SJCRH30 (cell line): ENCODE data around the gene BCR. TPM values are rescaled to one million over a fixed set of nuclear protein-coding genes. Genes with fewer than 3 reads are reported as not detected.
"Not testable (repeated sequence)": the region's sequence is repeated elsewhere in the genome, so short reads cannot be mapped to it uniquely, and the experiment has no call there.

ENCODE experiments used
- DNase-seq, 2 experiments: peaks; one replicate each; pipeline ENCODE4 v3.0.0-alpha.2; 2015 to 2020
- H3K27ac ChIP-seq: fragments of 250-450 bp; sonication (Bioruptor Pico); 2 replicates; pipeline ENCODE4 v1.5.1; 2020; ENCODE audit warnings: mild to moderate bottlenecking, moderate library complexity
- H3K27me3 ChIP-seq: fragments of 250-450 bp; sonication (Bioruptor Pico); 2 replicates; pipeline ENCODE4 v1.5.1; 2020; ENCODE audit warnings: mild to moderate bottlenecking, moderate library complexity
- H3K36me3 ChIP-seq: fragments of 250-450 bp; sonication (Bioruptor Pico); 2 replicates; pipeline ENCODE4 v1.5.1; 2020; ENCODE audit warnings: mild to moderate bottlenecking, moderate library complexity
- H3K4me1 ChIP-seq: fragments of 250-450 bp; sonication (Bioruptor Pico); 2 replicates; pipeline ENCODE4 v1.5.1; 2020; ENCODE audit warnings: mild to moderate bottlenecking, moderate library complexity
- H3K4me3 ChIP-seq: fragments of 250-450 bp; sonication (Bioruptor Pico); 2 replicates; pipeline ENCODE4 v1.5.1; 2020; ENCODE audit warnings: mild to moderate bottlenecking, moderate library complexity
- H3K9me3 ChIP-seq: fragments of 250-450 bp; sonication (Bioruptor Pico); replicated peaks from 2 replicates; pipeline ENCODE4 v1.5.1; 2020; ENCODE audit warnings: mild to moderate bottlenecking, moderate library complexity
- total RNA-seq: library from RNA; depleted of rRNA; stranded (reverse); fragments of >200 nt; shearing (Covaris generic); gene quantifications from 2 replicates; pipeline ENCODE4 v1.2.3, GENCODE V29; 2014

Gene BCR
- total RNA-seq, 1 experiment from 2014 or later = 27.2 TPM

GRCh38 chr22:23311635-23312420 is 131.5 kb downstream of the BCR start:
- not testable (repeated sequence) for DNase-seq, H3K36me3 ChIP-seq, H3K9me3 ChIP-seq, H3K27ac ChIP-seq, H3K4me1 ChIP-seq, H3K27me3 ChIP-seq, H3K4me3 ChIP-seq

GRCh38 chr22:23313791-23314567 is 133.7 kb downstream of the BCR start:
- no peak for DNase-seq
- Histone ChIP-seq H3K27ac (no peak overlapping the region), H3K36me3 (no peaks in the 10 kb centered on the region), H3K4me1 (0 out of 2 replicates have a peak, but pooled peaks cover 3% of the 10 kb centered on the region), H3K9me3 (no peaks in the 10 kb centered on the region), H3K27me3 (no peaks in the 10 kb centered on the region), H3K4me3 (no peak overlapping the region)

GRCh38 chr22:23315341-23315917 is 135.1 kb downstream of the BCR start:
- no peak overlapping the region for H3K27ac ChIP-seq
- no peaks in the 10 kb centered on the region for H3K9me3 ChIP-seq
- no peak overlapping the region for H3K4me3 ChIP-seq
- H3K36me3 ChIP-seq = no peaks in the 10 kb centered on the region
- H3K4me1 ChIP-seq = 0 out of 2 replicates have a peak, but pooled peaks cover 3% of the 10 kb centered on the region
- DNase-seq = peak; percentile 74 to 87
- H3K27me3 ChIP-seq = no peaks in the 10 kb centered on the region

- not testable (repeated sequence) for H3K9me3 ChIP-seq, H3K36me3 ChIP-seq, H3K27ac ChIP-seq, H3K4me1 ChIP-seq, DNase-seq, H3K27me3 ChIP-seq, H3K4me3 ChIP-seq
These were observed 136.3 kb downstream of the BCR start for GRCh38 chr22:23316596-23316995.

- not testable (repeated sequence) for DNase-seq, H3K27me3 ChIP-seq, H3K4me3 ChIP-seq, H3K4me1 ChIP-seq, H3K27ac ChIP-seq, H3K9me3 ChIP-seq, H3K36me3 ChIP-seq
These were observed 138.0 kb downstream of the BCR start for GRCh38 chr22:23318316-23318715.

- H3K4me1 ChIP-seq, H3K27me3 ChIP-seq, H3K4me3 ChIP-seq, H3K36me3 ChIP-seq, DNase-seq, H3K9me3 ChIP-seq, H3K27ac ChIP-seq: not testable (repeated sequence)
These were observed 142.3 kb downstream of the BCR start for GRCh38 chr22:23322497-23323080.

GRCh38 chr22:23323960-23324688 is 143.8 kb downstream of the BCR start:
- H3K36me3 ChIP-seq, H3K27ac ChIP-seq, H3K4me3 ChIP-seq, H3K4me1 ChIP-seq, DNase-seq, H3K9me3 ChIP-seq, H3K27me3 ChIP-seq: not testable (repeated sequence)

GRCh38 chr22:23325183-23325582 is 144.9 kb downstream of the BCR start:
- no peaks in the 10 kb centered on the region for H3K4me1 ChIP-seq
- no peak overlapping the region for H3K27ac ChIP-seq
- no peak overlapping the region for H3K4me3 ChIP-seq
- DNase-seq = no peak
- H3K9me3 ChIP-seq = no peaks in the 10 kb centered on the region
- no peaks in the 10 kb centered on the region for H3K36me3 ChIP-seq
- H3K27me3 ChIP-seq = no peaks in the 10 kb centered on the region

- H3K9me3 ChIP-seq, H3K27me3 ChIP-seq, H3K4me1 ChIP-seq, DNase-seq, H3K27ac ChIP-seq, H3K4me3 ChIP-seq, H3K36me3 ChIP-seq: not testable (repeated sequence)
These were observed 153.5 kb downstream of the BCR start for GRCh38 chr22:23333822-23334221.

- H3K27me3 ChIP-seq, H3K4me1 ChIP-seq, H3K9me3 ChIP-seq, H3K4me3 ChIP-seq, DNase-seq, H3K27ac ChIP-seq, H3K36me3 ChIP-seq: not testable (repeated sequence)
These were observed 157.4 kb downstream of the BCR start for GRCh38 chr22:23337672-23338071.

- H3K36me3 ChIP-seq, H3K4me1 ChIP-seq, DNase-seq, H3K4me3 ChIP-seq, H3K27me3 ChIP-seq, H3K27ac ChIP-seq, H3K9me3 ChIP-seq: not testable (repeated sequence)
These were observed 161.8 kb downstream of the BCR start for GRCh38 chr22:23341942-23342695.

- no peak for DNase-seq
- Histone ChIP-seq H3K4me3 (no peak overlapping the region), H3K36me3 (no peaks in the 10 kb centered on the region), H3K27ac (no peak overlapping the region), H3K27me3 (no peaks in the 10 kb centered on the region), H3K4me1 (no peaks in the 10 kb centered on the region), H3K9me3 (no peaks in the 10 kb centered on the region)
These were observed 171.0 kb downstream of the BCR start for GRCh38 chr22:23351321-23351720.

- Histone ChIP-seq H3K36me3 (no peaks in the 10 kb centered on the region), H3K9me3 (no peaks in the 10 kb centered on the region), H3K4me3 (no peak overlapping the region), H3K4me1 (no peaks in the 10 kb centered on the region), H3K27ac (no peak overlapping the region), H3K27me3 (no peaks in the 10 kb centered on the region)
- no peak for DNase-seq
These were observed 172.7 kb downstream of the BCR start for GRCh38 chr22:23353004-23353403.

- no peak for DNase-seq
- Histone ChIP-seq H3K36me3 (no peaks in the 10 kb centered on the region), H3K27ac (no peak overlapping the region), H3K4me3 (no peak overlapping the region), H3K9me3 (no peaks in the 10 kb centered on the region), H3K27me3 (no peaks in the 10 kb centered on the region), H3K4me1 (no peaks in the 10 kb centered on the region)
These were observed 173.4 kb downstream of the BCR start for GRCh38 chr22:23353696-23354095.
